Endodermal cell (in vitro differentiated cells): Measurements from ENCODE around the gene MANBA. TPM values are rescaled to one million over a fixed set of nuclear protein-coding genes. Genes with fewer than 3 reads are reported as not detected.

Experiments
- DNase-seq: peaks from one replicate; pipeline ENCODE4 v3.0.0-alpha.2; 2017
- H3K27ac ChIP-seq: 2 replicates; pipeline ENCODE4 v1.5.1; 2013; ENCODE audit warnings: mild to moderate bottlenecking, low read depth, low read length, moderate library complexity
- H3K27me3 ChIP-seq: 2 replicates; pipeline ENCODE4 v1.6.1; 2013; ENCODE audit warnings: mild to moderate bottlenecking, low read length, moderate library complexity; ENCODE audit not compliant: insufficient read depth, control insufficient read depth, poor library complexity, severe bottlenecking
- H3K36me3 ChIP-seq: 2 replicates; pipeline ENCODE4 v1.7.0; 2013; ENCODE audit warnings: mild to moderate bottlenecking, low read length, moderate library complexity; ENCODE audit not compliant: control insufficient read depth, insufficient read depth
- H3K4me1 ChIP-seq: one replicate; pipeline ENCODE4 v1.7.0; 2013; ENCODE audit warnings: low read length; ENCODE audit not compliant: control insufficient read depth, insufficient read depth
- H3K4me3 ChIP-seq: 2 replicates; pipeline ENCODE4 v1.5.1; 2013; ENCODE audit warnings: mild to moderate bottlenecking, low read length, moderate library complexity
- H3K9ac ChIP-seq: 2 replicates; pipeline ENCODE4 v1.6.1; 2013; ENCODE audit warnings: mild to moderate bottlenecking, low read length, moderate library complexity; ENCODE audit not compliant: poor library complexity, severe bottlenecking; ENCODE audit errors: extremely low read depth
- H3K9me3 ChIP-seq: 2 replicates; pipeline ENCODE4 v1.6.1; 2013; ENCODE audit warnings: mild to moderate bottlenecking, low read length, moderate library complexity; ENCODE audit not compliant: control insufficient read depth
- H3K27ac Mint-ChIP-seq: 2 replicates; pipeline ENCODE4 v1.8.0; 2020; ENCODE audit warnings: mixed read lengths
- H3K27me3 Mint-ChIP-seq: 2 replicates; pipeline ENCODE4 v1.8.0; 2021; ENCODE audit warnings: mild to moderate bottlenecking, mixed read lengths; ENCODE audit not compliant: insufficient read depth
- H3K36me3 Mint-ChIP-seq: 2 replicates; pipeline ENCODE4 v1.8.0; 2020; ENCODE audit warnings: low read depth, mixed read lengths
- H3K4me1 Mint-ChIP-seq: 2 replicates; pipeline ENCODE4 v1.8.0; 2020; ENCODE audit warnings: mixed read lengths
- H3K4me3 Mint-ChIP-seq: 2 replicates; pipeline ENCODE4 v1.8.0; 2020; ENCODE audit warnings: mild to moderate bottlenecking, moderate library complexity, mixed read lengths
- H3K9me3 Mint-ChIP-seq: 2 replicates; pipeline ENCODE4 v1.8.0; 2020; ENCODE audit warnings: mild to moderate bottlenecking, mixed read lengths
- WGBS, 2 experiments: methylation state at CpG; one replicate each; pipeline versions ENCODE4 v1.1.5 to v1.1.7; 2013; ENCODE audit warnings: missing lambda C conversion rate in 2 of 2, mixed read lengths in 1 of 2; ENCODE audit not compliant: insufficient coverage in 1 of 2, insufficient read length in 1 of 2; 5-methylcytosine and 5-hydroxymethylcytosine counted together
- total RNA-seq, 2 donors: library from RNA; stranded (reverse); fragmentation: NEBNext Ultra II Directional in 1 of 2; extraction: Animal tissue kit (Norgen Biotek cat#: 25700) in 1 of 2; gene quantifications; 2 replicates in 1 of 2; 3 replicates in 1 of 2; pipeline ENCODE4 v1.2.1, GENCODE V29; 2021
- TF ChIP-seq, protein P1 (sequence below): fragments of 200-600 bp; sonication (generic); conservative IDR thresholded peaks from 2 replicates; pipeline ENCODE4 v1.5.0; 2021; ENCODE audit warnings: antibody characterized with exemption, mild to moderate bottlenecking

MANBA gene
- total RNA-seq, 2 donors from 2014 or later: 30.4 to 32.0 TPM

DNA sequence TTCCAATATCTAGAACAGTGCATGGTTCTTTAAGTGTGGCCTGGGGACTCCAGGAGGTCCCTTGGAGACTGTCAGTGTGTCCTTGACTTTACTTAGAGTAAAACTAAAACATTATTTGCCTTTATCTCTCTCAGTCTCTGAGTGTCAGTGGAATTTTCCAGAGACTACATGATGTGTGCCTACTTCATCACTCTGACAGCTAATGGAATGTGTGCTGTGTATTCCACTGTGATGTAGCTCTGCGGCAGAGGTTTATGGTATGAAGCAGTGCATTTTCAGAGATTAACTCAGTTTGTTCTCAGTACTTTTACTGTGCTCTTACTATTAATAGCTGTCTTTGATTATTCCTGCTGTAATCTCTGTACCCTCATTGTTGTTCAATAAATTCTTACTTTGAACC lies 85.6 kb downstream of the MANBA start:
- Histone ChIP-seq H3K36me3 (no peaks in the 10 kb centered on the region), H3K9me3 (peaks cover 5% of the 10 kb centered on the region), H3K9ac (no peak overlapping the region), H3K4me3 (no peak overlapping the region), H3K27me3 (no peaks in the 10 kb centered on the region), H3K4me1 (no peaks in the 10 kb centered on the region), H3K27ac (no peak overlapping the region)
- TF ChIP-seq, protein P1, sequence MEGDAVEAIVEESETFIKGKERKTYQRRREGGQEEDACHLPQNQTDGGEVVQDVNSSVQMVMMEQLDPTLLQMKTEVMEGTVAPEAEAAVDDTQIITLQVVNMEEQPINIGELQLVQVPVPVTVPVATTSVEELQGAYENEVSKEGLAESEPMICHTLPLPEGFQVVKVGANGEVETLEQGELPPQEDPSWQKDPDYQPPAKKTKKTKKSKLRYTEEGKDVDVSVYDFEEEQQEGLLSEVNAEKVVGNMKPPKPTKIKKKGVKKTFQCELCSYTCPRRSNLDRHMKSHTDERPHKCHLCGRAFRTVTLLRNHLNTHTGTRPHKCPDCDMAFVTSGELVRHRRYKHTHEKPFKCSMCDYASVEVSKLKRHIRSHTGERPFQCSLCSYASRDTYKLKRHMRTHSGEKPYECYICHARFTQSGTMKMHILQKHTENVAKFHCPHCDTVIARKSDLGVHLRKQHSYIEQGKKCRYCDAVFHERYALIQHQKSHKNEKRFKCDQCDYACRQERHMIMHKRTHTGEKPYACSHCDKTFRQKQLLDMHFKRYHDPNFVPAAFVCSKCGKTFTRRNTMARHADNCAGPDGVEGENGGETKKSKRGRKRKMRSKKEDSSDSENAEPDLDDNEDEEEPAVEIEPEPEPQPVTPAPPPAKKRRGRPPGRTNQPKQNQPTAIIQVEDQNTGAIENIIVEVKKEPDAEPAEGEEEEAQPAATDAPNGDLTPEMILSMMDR: no peak
- H3K36me3 Mint-ChIP-seq: peaks cover 12% of the 10 kb centered on the region
- H3K27me3 Mint-ChIP-seq: no peaks in the 10 kb centered on the region
- WGBS, 2 experiments: 100% methylated on average over 1 of the region's 1 CpG
- no peak overlapping the region for H3K27ac Mint-ChIP-seq
- H3K4me3 Mint-ChIP-seq: no peak overlapping the region
- H3K9me3 Mint-ChIP-seq: peaks cover 7% of the 10 kb centered on the region
- no peaks in the 10 kb centered on the region for H3K4me1 Mint-ChIP-seq
- no peak for DNase-seq

DNA sequence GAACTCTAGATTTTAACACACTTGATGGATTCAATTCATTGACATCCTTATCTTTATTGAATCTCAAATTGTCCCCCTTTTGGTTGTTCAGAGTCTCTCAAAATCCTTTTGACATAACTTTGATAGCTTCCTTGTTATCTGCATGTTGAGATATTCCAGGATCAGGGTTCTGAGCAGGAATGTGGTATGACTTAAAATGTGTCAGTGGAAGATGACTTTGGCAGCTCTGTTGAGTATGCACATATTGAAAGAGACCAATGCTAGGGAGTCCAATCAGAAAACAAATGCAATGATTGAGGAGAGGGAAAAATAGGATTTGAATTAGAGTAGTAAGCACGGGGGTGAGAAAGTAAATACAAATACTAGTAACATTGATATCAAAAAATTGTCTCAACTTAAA lies 93.8 kb downstream of the MANBA start:
- no peaks in the 10 kb centered on the region for H3K9me3 ChIP-seq
- no peaks in the 10 kb centered on the region for H3K27me3 ChIP-seq
- H3K27ac Mint-ChIP-seq: no peak overlapping the region
- H3K4me3 ChIP-seq: no peak overlapping the region
- no peak overlapping the region for H3K4me3 Mint-ChIP-seq
- peaks cover 6% of the 10 kb centered on the region for H3K36me3 ChIP-seq
- 88% methylated on average over 1 of the region's 1 CpG; no CpG with 5 or more reads in 1 of the 2 experiments for WGBS, 2 experiments
- TF ChIP-seq, protein P1: no peak
- DNase-seq: no peak
- no peaks in the 10 kb centered on the region for H3K27me3 Mint-ChIP-seq
- H3K36me3 Mint-ChIP-seq: peaks cover 18% of the 10 kb centered on the region
- H3K9me3 Mint-ChIP-seq: no peaks in the 10 kb centered on the region
- no peaks in the 10 kb centered on the region for H3K4me1 ChIP-seq
- no peak overlapping the region for H3K9ac ChIP-seq
- H3K4me1 Mint-ChIP-seq: no peaks in the 10 kb centered on the region
- no peak overlapping the region for H3K27ac ChIP-seq

DNA sequence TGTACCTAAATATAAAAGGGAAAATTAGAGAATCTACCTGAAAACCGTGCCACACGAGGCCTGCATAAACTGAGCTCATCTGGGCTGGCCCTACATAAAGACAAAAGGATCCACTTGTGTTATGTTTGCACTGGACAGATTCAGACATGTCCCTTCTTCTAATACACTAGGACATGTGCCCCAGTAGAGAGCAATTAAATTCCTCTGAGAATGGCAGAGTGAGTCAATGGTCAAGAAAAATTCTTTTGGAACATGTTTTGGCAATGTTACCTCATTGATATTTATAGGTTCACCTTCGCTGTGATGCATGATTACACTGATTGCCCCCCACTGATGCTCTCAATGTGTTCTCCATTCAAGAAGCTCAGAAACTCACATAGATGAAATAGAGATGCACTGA lies 95.2 kb downstream of the MANBA start:
- Histone ChIP-seq H3K27me3 (no peaks in the 10 kb centered on the region), H3K27ac (peak overlapping the region; percentile 4), H3K9ac (no peak overlapping the region), H3K9me3 (no peaks in the 10 kb centered on the region), H3K36me3 (peaks cover 6% of the 10 kb centered on the region), H3K4me1 (no peaks in the 10 kb centered on the region), H3K4me3 (no peak overlapping the region)
- H3K9me3 Mint-ChIP-seq: no peaks in the 10 kb centered on the region
- H3K4me1 Mint-ChIP-seq: no peaks in the 10 kb centered on the region
- WGBS, 2 experiments: 93 to 100% methylated on average over 2 to 3 of the region's 3 CpGs
- H3K27me3 Mint-ChIP-seq: no peaks in the 10 kb centered on the region
- TF ChIP-seq, protein P1: no peak
- DNase-seq: no peak
- no peak overlapping the region for H3K27ac Mint-ChIP-seq
- peaks cover 19% of the 10 kb centered on the region for H3K36me3 Mint-ChIP-seq
- H3K4me3 Mint-ChIP-seq: no peak overlapping the region
